Measurements from ENCODE around the gene TMEM237.
"Not testable (repeated sequence)": the region's sequence is repeated elsewhere in the genome, so short reads cannot be mapped to it uniquely, and the experiment has no call there.

Gene TMEM237, protein sequence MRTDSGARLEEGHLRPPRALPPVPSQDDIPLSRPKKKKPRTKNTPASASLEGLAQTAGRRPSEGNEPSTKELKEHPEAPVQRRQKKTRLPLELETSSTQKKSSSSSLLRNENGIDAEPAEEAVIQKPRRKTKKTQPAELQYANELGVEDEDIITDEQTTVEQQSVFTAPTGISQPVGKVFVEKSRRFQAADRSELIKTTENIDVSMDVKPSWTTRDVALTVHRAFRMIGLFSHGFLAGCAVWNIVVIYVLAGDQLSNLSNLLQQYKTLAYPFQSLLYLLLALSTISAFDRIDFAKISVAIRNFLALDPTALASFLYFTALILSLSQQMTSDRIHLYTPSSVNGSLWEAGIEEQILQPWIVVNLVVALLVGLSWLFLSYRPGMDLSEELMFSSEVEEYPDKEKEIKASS

DNA sequence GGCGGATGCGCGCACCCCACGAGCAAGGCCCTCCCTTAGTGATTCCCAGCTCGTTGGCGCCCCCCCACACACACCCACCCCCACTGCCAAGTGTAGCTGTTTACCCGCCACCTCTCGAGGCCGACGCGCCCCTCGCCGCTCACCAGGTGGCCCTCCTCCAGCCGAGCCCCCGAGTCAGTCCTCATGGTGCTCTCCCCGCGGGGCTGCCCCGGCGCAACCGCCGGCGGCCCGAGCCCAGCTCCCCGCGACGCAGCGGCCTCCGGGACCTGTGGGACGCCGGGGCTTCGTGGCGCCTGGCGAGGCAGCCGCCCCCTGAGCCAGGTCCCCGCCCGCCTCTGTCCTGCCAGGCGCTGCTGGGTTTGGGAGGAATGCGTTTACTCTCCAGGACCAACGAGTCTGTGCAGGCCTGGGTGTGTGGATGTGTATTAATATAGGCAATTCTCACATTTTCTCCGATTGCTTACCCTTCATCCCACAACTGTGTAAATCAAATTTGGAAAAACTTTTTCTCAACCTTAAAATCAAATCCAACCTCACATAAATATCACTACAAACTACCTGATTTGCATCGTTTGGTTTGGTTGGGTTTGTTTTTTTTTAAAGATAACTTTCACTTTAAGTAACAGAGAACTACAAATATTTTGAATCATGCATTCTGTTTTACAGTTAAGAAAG, at the start of gene TMEM237:
Gene TMEM237, minus strand, starts transcription at position 288 of the 675 bp plus-strand sequence. Its CDS starts 103 bp downstream, at position 185.
- no peak for DNase-seq

DNA sequence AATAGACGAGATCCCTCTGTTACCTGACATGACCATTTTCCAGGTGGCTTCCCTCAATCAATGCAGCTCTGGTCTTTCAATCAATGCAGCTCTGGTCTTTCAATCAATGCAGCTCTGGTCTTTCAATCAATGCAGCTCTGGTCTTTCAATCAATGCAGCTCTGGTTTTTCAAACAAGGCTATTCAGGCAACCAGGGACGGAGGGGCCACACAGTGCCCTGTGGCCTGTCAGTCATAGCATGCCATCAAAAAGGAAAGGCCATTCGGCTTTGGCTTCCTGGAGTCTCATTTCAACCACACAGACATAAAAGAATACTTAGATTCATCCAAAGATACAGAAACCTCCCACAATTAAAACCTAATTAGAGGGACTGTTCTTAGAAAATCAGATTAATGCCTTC, 41.9 kb upstream of the TMEM237 start:
- DNase-seq: no peak

DNA sequence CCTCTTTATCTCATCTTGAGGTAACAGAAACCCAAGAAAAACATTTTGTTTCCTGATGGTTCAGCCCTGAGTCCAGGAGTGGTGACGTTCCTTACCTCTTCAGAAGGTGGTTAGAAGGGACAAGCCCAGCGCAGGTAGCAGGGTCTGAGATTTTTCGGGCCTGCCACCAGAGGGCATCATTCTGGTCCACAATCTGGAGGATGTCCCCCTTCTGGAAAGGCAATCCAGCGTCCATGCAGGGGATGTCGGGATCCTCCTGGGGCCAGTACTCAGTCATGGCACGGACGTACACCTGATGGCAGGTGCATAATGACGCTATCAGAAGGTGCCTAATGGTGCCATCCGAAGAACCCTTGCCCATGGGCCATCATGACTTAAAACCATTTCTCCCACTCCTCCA, 37.4 kb upstream of the TMEM237 start:
- no peak for DNase-seq

DNA sequence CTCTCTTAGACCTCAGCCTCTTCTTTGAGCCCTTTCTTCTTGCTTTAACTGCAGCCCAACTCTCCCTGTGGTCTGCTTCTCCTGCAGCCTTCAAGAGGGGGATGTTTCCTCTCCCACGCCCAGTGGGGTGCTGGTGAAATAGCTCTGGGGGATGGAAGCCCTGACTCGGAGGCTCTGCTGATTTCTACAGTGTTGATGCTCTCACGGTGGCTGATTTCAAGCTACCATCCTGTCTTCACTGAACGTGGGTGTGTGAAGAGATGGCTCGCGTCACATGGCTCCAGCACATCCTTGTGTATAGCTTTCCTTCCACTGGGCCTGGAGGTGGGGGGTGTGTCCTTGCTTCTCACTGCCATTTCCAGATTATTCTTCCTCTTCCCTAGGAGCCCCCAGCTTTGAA, 35.1 kb upstream of the TMEM237 start:
- DNase-seq: no peak

DNA sequence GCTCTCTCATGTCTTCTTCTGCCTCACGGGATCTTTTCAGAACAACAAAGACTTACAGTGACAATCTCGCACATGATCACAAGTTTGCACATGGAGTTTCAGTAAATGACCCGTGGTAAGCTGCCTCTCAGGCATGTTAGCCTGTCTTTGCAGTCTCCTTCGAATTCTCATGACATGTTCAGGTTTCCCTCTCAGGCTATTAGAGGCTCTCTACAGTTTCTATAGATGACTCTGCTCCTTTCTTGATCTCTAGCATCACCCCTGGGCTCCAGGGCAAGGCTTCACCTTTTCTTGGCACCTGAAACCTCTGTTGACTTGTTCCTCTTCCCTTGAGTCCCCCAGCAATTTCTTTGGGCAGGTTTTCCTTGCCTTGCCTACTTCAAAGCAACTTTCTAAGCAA, 32.2 kb upstream of the TMEM237 start:
- no peak for DNase-seq

DNA sequence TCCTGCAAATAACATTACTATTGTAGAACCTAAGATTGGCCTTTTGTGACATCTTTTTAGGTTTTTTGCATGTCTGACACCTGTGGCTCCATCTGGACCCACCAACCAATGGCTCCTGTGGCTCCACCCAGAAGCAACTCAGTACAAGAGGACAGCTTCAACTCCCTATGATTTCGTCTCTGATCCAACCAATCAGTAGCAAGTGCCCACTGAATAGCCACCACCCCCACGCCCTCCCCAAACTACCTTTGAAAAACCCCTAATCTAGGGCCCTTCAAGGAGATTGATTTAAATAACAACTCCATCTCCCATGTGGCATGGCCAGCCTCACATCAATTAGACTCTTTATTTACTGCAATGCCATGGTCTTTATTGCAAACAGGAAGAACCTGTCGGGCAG, 31.5 kb upstream of the TMEM237 start:
- DNase-seq: no peak

DNA sequence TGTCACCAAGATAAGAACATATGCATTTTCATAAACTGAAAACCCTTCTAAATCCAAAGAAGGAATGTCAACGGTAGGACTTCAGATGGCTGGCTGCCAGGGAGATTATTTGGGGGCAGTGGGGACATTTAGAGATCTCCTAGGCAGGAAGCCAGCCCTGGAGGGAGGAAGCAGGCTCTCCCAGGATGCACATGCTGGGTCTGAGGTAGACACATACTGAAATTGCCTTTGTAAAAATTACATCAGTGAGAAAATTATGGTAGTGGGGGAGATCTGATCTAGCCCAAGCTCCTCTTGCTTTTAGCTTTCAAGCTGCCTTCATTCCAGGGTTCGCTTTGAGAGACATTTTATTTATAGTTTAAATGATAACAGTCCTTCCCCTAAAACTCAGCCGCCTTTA, 31.0 kb upstream of the TMEM237 start:
- DNase-seq: no peak

DNA sequence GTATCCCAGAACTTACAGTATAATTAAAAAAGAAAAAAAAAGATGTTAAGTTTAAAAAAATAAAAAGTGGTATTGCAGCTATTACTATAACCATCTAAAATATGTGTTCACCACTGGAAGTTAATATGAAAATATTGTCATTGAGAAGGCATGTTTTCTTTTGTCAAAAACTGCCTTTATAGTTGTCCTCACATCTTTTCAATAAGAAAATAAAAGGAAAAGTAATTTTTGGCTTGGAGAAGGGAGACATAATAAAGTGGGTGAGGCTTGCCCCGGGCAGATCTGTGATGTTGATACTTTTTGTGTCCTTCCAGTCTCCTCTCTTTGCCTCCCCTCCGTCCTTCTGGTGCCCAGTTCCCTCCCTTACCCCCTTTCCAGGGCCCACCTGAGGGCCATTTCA, 30.2 kb upstream of the TMEM237 start:
- DNase-seq: no peak

DNA sequence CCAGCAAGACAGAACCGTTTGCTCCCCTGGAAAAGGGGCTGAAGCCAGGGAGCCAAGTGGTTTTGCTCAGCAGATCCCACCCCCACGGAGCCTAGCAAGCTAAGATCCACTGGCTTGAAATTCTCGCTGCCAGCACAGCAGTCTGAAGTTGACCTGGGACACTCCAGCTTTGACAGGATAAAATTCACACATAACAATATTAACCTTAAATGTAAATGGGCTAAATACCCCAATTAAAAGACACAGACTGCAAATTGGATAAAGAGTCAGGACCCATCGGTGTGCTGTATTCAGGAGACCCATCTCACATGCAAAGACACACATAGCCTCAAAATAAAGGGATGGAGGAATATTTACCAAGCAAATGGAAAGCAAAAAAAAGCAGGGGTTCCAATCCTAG, 27.9 kb upstream of the TMEM237 start:
- DNase-seq: not testable (repeated sequence)

DNA sequence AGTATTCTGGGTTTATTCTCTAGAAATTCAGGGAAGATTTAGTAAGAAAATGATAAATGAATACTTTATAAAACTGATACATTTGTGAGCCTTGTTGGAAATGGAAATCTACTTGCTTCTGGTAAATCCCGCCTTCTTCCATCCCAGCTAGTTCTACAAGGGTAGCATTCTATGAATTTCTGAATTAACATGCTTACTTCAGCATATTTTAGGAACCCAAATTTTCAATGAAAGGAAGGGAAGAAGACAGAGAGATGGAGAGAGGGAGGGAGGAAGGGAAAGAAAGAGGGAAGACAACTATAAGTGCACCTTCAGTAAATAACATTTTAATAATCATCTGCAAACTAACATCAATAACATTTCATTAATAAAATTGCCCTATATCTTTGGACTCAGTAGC, 26.6 kb upstream of the TMEM237 start:
- no peak for DNase-seq

DNA sequence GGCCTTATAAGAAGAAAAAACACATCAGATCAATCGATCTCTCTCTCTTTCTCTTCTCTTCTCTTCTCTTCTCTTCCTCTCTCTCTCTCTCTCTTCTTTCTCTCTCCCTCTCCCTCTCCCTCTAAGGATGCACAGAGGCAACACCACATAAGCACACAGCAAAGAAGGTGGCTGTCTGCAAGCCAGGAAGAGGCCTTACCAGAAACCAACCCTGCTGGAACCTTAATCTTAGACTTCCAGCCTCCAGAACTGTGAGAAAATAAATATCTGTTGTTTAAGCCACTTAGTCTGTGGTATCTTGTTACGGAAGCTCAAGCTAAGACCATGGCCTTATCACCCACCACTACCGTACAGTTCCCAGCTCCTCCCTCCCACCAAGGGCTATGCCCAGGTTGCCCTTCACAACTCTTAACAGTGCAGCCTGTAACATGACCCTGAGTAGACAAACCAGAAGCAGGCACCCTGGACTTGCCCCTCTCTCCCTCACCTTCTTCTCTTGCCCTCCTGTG, 25.2 kb upstream of the TMEM237 start:
- DNase-seq: no peak

DNA sequence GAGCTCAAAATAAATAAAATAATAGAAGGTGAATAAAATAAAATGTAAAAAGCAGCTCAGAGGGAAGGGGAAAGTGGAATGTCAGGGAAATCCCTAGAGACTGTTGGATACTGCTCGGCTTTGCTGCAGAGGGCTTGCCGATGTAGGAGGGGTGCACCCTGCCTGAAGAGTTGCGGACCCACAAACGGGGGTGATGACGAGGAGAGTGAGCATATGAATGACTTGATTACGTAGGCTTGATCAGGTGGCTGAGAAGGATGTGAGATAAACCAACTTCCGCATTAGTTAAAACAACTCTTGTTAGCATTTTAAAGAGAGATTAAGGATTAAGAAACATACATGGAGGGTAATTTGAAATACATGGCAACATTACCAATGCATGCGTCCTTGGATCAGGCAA, 21.0 kb upstream of the TMEM237 start:
- DNase-seq: no peak

DNA sequence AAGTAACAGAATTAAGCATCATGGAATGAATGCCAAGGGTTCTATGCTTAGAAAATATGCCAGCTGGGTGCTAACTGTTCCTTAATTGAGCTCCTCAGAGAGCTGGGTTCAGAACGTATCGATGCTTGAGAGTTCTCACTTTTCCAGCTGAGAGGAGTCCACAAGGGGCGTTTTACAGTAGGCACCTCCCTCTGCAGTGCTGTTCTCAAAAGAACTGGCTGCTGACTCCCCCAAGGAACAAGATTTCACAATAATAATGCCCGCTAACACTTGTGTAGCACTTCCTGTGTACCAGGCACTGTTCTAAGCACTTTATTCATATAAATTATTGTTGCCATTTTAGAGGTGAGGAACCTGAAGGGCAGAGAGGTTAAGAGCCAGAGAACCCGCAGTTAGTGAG, 18.1 kb upstream of the TMEM237 start:
- no peak for DNase-seq

DNA sequence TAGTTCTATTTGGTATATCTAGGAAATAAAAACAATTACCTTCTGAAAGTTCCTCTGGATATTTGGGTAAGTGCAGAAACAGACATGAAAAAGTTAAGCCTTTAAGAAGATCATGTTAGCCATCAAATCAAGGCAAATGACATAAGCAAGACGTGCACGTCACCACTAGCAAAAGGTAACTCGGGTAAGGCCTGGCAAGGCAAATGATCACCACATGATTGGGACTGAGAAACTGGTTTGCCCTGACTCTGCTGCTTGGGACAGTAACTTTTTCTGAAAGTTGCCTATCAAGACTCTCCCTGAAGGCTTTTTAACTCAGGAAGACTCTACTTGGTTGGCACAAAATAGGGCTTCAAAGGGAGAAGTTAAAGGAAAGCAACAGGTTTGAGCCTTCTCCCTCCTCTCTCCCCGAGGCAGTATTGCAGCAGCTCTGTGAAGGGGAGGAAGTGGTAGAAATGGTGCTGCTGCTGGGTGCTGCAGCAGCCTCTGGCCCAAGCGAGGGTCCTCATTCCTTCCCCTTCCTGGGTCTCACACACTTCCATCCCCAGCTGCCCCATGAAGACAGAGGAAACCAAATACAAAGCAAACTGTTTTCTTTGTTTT, 17.1 kb upstream of the TMEM237 start:
- no peak for DNase-seq

DNA sequence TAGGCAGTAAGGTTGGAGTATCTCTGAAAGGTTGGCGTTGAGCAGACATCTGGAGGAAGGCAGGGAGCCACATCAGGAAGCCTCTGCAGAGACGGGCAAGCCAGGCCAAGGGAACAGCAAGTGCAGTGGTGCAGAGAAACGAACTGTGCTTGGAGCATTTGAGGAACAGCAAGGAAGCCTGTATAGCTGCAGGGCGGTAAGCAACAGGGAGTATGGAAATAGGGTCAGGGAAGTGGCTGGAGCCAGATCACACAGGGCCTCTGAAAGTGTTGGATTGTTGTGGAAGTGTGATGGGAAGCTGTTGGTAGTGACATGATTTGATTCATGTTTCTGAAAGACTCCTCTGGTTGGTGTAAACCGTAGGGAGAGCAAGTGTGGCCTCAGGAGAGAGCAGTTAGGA, 13.4 kb upstream of the TMEM237 start:
- DNase-seq: no peak

DNA sequence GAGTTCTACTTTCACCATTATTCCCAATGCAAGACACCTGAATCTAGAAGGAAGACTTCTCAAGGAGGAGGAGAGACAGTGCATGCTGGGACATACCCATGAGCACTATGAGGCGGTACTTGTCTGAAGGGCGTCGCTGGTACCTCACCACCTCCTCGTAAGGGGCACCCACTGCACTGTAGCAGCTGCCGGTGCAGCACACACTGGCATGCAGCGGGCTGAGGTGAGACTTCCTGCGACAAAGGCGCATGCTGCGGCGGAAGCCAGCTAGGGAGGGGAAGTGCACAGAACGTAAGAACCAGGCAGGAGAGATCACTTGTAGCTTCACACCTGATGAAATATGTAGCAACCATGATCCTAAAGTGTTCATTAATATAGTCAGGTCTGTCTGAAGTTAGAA, 12.8 kb upstream of the TMEM237 start:
- no peak for DNase-seq

DNA sequence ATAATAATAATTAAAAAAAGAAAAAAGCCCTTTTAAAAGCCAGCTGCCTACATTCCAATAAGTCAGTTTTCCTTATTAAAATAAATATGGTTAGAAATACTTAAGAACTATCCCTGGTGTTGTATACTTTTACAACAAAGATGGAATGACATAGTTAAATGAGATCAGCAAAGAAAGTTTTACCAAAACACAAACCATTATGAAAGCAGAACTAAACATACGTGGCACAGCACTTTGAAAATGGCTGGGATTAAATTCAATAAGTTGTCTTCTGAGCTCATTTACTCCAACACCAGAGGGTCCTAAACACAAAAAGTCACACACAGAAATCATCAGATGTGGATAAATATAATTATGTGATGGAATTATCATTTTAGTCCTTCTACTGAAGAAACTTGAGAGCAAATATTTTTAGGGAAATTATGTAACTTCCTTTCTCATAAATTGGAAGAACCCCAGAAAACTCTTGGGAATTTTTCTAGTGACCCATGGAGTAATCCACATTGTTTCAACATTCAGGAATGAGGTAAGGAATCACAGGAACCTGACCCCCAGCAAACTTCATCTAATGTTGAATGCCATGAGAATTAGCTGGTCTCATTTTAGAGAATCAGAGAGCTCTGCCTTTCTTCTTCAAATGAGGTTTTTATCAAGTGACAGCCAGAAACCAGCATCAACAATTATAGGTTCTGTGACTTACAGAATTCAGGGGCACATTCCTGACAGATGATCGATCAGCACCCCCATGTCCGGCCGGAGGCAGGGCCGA, 11.5 kb upstream of the TMEM237 start:
- no peak for DNase-seq

DNA sequence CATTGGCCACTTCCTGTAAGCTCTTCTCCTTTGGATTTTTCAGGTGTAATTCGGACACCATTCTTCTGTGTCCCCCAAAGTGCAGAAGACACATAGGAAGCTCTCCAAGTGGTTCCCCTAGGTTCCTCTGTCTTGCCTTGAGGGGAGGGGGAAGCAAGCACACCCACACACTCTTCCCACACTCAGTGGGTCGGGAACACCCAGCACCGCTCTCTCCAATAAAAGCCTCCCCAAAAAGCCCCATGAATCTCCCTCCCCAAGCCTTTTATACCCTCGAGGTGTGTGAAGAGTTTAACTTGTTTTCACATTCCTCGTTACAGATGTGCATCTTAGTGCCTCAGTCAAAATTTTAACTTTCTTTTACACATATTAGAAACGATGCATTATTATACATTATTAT, 9.9 kb upstream of the TMEM237 start:
- DNase-seq: no peak

DNA sequence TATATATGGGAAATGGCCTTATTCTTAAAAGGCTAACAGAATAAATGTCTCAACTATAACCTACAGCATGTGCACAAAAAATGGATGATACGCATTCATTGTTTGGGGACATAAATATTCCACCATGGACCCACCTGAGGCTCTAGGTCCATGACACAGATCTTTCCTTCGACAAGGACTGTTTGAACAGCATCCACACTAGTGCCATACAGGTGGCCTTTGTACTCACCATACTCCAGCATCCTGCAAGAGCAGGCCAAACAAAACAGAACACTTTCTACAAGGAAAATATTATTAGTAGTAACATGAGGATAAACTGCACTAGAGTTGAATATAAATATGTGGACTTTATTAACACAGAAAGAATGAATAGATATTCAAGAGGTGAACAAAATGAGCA, 6.1 kb upstream of the TMEM237 start:
- DNase-seq: no peak

DNA sequence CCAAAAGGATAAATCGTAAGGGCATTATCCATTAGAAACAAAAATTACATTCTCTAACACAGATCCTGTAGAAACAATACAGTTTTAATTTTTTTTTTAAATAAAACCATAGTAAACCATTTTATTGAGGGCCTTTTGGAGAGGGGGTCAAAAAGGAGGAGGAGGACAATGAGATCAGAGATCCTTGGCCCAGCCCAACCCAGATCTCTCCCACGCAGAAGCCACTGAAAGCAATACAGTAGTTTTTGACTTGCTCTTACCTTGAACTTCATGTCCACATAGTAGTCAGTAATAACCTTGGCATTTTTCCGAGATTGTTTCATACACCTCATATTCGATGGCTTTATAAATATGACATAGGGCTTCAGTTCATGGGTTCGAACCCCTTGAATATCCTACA, 4.1 kb upstream of the TMEM237 start:
- no peak for DNase-seq

DNA sequence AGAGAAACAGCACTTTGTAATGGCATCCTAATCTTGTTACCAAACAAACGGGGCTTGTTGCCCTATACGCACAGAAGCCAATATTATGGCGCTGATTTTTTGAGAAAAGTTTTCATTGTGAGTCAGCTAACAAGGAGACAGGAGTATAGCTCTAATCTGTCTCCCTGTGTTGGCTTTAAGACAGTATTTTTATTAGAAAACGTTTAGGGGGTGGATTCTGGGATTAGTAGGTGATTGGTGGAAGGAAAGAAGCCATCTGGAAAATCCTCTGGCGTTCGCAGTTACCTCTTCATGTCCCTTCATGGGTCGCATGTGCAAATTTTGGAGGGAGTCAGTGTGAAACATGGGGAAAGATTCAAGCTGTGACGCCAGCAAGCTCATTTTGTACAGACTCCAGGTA, 698 bp upstream of the TMEM237 start:
- no peak for DNase-seq

DNA sequence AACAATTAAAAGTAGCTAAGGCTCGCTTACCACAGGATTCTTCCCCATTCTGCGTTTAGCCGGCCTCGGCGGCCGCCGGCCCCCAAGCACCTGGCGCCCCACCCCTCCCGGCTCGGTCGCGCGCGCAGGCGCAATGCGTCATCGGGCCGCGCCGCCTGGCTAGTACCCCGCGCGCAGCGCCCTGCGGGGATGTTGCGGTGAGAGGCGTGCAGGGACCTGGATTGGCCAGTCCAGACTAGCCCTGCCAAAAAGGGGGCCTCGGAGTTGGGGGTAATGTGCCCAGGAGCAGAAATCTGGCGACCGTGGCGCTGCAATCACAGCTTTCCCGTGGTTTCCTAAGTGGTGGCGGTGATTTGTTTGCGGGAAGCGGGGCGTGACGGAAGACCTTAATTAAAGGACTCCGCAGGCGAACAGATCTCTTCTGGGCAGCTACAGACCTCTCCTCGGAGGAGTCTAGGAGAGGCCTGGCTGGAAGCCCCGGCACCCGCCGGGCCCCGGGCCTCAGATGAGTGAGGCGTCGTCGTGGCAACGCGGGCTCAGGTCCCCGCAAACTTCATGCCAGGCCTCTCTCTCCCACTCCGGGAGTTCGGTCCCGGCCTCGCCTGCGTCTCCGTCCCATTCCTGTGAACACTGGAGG, 606 bp downstream of the TMEM237 start:
- DNase-seq: peak; percentile 43

DNA sequence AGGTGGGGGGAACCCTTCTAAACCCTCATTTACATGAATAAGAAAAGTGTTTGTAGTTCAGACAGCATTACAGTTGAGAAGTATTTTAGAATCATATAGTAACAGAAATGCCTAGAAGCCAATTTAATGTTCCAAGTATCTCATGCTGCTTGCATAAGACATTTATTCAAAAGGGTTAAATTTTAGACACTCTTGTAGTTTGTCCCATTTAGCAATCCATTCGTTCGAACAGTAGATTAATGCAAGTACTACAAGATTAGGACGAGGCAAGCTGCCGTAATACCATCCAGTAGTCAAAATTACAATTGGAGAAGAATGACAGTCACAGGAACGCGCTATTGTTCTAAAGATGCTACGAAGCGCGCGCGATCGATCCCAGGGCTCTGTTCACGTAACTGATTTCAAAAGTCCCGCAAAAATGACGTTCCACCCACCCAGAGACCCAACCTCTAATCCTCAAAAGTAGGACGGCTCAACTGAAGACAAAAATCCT, 1.2 kb downstream of the TMEM237 start:
- peak; percentile 43 for DNase-seq
